ENCODE results near the gene COL25A1. TPM values are rescaled to one million over a fixed set of nuclear protein-coding genes. Genes with fewer than 3 reads are reported as not detected.

The COL25A1 gene
- total RNA-seq, 1 donor, result 0.10 TPM

DNA sequence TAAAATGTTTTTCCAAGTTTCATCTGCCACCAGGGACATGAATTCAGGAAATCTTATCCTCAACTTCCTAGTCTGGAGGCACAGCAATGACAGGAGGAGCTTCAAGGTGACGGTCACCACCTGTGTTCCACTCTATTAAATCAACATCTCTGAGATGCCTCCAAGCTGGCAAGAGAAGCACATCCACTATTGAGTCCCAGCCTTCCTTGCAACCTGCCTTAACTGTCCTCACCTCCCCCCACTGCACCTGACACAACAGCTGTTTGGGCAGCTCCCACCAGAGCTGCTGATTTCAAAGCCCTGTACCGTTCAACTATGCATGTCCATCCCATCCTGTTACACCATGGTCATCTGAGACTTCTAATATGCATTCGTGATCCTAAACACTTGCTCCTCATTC, 123.4 kb downstream of the COL25A1 start:
- Histone ChIP-seq H3K9me3 (ENCODE audit: low read depth, low read length) (no peaks in the 10 kb centered on the region), H3K27me3 (ENCODE audit: insufficient read depth, low read length) (no peaks in the 10 kb centered on the region), H3K4me3 (ENCODE audit: low read length) (no peak overlapping the region), H3K4me1 (ENCODE audit: insufficient read depth, low read length) (no peaks in the 10 kb centered on the region)

DNA sequence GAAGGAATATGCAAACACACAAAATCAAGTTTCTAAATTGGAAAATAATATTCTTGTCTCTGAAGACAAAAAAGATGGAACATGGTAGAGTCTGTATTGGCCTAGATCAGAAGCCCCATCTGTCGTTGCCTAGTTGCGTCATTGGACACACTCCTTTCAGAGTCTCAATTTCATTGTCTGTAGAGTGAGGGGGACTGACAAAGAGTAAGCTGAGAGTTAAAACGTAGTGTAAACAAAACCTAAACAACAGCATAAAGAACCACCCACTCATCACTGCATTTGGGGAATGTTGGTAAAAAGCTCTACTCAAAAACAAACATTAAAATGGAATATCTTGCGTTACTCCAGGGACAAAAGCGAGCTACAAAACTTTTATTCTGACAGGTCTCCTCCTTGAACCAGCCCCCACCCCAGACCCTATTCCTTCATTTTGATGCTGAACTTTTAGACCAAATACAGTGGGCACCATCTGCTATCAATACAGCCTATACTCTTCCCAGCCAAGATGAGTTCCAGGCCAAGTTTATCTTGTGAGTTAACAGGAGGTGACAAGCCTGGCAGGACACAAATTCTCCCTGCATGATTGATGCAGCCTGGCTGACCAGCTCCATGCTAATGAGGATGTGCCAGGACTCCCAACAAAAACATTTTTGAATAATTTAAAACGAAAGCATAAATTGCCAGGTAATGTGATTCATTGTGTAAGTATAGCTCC, 125.2 kb downstream of the COL25A1 start:
- Histone ChIP-seq H3K4me1 (ENCODE audit: insufficient read depth, low read length) (no peaks in the 10 kb centered on the region), H3K4me3 (ENCODE audit: low read length) (no peak overlapping the region), H3K27me3 (ENCODE audit: insufficient read depth, low read length) (no peaks in the 10 kb centered on the region), H3K9me3 (ENCODE audit: low read depth, low read length) (no peaks in the 10 kb centered on the region)

- no peak overlapping the region for H3K4me3 ChIP-seq (ENCODE audit: low read length)
- no peaks in the 10 kb centered on the region for H3K27me3 ChIP-seq (ENCODE audit: insufficient read depth, low read length)
- H3K9me3 ChIP-seq (ENCODE audit: low read depth, low read length), result no peaks in the 10 kb centered on the region
- no peaks in the 10 kb centered on the region for H3K4me1 ChIP-seq (ENCODE audit: insufficient read depth, low read length)
Measured at GRCh38 chr4:109174224-109174953, 128.1 kb downstream of the COL25A1 start.

- Histone ChIP-seq H3K9me3 (ENCODE audit: low read depth, low read length) (no peaks in the 10 kb centered on the region), H3K4me1 (ENCODE audit: insufficient read depth, low read length) (no peaks in the 10 kb centered on the region), H3K4me3 (ENCODE audit: low read length) (no peak overlapping the region), H3K27me3 (ENCODE audit: insufficient read depth, low read length) (no peaks in the 10 kb centered on the region)
Measured at GRCh38 chr4:109172301-109172700, 130.2 kb downstream of the COL25A1 start.

DNA sequence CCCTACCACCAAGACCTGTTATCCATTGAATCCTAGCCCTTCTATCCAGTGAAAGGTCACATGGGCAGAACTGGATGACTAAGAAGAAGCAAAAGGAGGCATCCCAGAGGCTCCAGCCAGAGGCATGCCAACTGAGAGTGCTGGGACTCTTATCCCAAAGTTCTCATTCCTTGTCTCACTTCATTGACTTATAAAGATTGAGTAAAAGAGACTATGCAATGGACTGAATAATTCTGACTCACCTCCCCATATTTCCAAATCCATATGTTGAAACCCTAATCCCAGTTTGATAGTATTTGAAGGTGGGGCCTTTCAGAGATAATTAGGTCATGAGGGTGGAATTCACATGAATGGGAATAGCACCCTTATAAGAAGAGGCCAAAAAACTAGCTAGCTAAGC, 131.4 kb downstream of the COL25A1 start:
- Histone ChIP-seq H3K27me3 (ENCODE audit: insufficient read depth, low read length) (no peaks in the 10 kb centered on the region), H3K9me3 (ENCODE audit: low read depth, low read length) (no peaks in the 10 kb centered on the region), H3K4me3 (ENCODE audit: low read length) (no peak overlapping the region), H3K4me1 (ENCODE audit: insufficient read depth, low read length) (no peaks in the 10 kb centered on the region)

DNA sequence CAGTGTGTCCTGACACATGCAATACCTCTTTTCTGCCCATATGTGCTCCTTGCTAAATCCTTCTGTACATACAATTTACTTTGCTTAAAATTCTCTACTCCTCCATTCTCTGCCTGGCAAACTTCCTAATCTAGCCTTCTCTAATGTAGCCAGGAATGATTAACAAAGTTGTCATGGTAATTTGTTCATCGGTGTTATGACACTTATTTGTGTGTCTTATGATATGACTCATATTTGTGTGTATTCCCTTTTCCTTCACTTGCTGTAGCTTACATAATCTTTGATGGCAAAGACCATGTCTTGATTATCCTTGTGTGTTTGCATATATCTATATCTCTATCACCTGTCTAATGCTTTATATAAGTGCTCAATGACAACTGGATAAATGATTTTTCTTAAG, 133.3 kb downstream of the COL25A1 start:
- Histone ChIP-seq H3K4me1 (ENCODE audit: insufficient read depth, low read length) (no peaks in the 10 kb centered on the region), H3K27me3 (ENCODE audit: insufficient read depth, low read length) (no peaks in the 10 kb centered on the region), H3K4me3 (ENCODE audit: low read length) (no peak overlapping the region), H3K9me3 (ENCODE audit: low read depth, low read length) (no peaks in the 10 kb centered on the region)

DNA sequence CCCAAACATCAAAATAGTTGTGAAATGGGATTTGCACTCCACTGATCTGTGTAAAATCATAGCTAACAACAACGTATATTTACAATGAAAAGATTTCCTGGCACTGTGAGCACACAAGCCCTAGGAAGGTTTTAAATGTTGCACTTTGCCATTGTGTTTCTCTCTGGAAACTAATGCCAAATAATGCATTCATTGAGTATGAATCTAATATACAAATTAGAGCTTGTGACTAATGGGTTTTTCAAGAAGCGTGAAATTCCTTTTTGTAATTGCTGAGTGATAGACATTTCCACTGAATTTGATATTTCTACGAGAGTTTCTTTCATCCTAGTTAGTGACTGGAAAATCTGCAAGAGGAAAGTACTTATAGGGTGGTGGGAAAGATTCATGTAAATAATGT, 135.9 kb downstream of the COL25A1 start:
- H3K9me3 ChIP-seq (ENCODE audit: low read depth, low read length), result no peaks in the 10 kb centered on the region
- H3K4me3 ChIP-seq (ENCODE audit: low read length), result no peak overlapping the region
- no peaks in the 10 kb centered on the region for H3K4me1 ChIP-seq (ENCODE audit: insufficient read depth, low read length)
- no peaks in the 10 kb centered on the region for H3K27me3 ChIP-seq (ENCODE audit: insufficient read depth, low read length)

- no peaks in the 10 kb centered on the region for H3K27me3 ChIP-seq (ENCODE audit: insufficient read depth, low read length)
- H3K4me3 ChIP-seq (ENCODE audit: low read length), result no peak overlapping the region
- H3K4me1 ChIP-seq (ENCODE audit: insufficient read depth, low read length), result no peaks in the 10 kb centered on the region
- no peaks in the 10 kb centered on the region for H3K9me3 ChIP-seq (ENCODE audit: low read depth, low read length)
Measured at GRCh38 chr4:109166126-109166525, 136.3 kb downstream of the COL25A1 start.

DNA sequence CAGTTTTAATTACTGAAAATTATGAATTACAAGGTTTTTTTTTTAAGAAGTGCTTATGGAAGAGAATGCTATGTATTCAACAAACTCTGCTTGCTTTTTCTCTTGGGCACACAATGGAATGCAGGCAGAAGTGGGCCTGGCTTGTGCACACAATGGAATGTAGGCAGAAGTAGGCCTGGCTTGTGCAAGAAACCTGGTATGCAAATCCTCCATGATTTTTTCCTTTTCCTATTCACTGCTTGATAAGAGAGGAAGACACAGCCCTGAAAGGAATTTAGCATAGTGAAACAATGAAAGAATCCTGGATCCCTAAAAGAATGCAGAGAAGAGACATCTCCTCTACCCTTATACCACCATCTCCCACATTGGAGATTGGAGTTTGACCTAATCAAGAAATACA, 138.4 kb downstream of the COL25A1 start:
- Histone ChIP-seq H3K4me1 (ENCODE audit: insufficient read depth, low read length) (no peaks in the 10 kb centered on the region), H3K9me3 (ENCODE audit: low read depth, low read length) (no peaks in the 10 kb centered on the region), H3K4me3 (ENCODE audit: low read length) (no peak overlapping the region), H3K27me3 (ENCODE audit: insufficient read depth, low read length) (no peaks in the 10 kb centered on the region)

- Histone ChIP-seq H3K27me3 (ENCODE audit: insufficient read depth, low read length) (no peaks in the 10 kb centered on the region), H3K4me1 (ENCODE audit: insufficient read depth, low read length) (no peaks in the 10 kb centered on the region), H3K9me3 (ENCODE audit: low read depth, low read length) (no peaks in the 10 kb centered on the region), H3K4me3 (ENCODE audit: low read length) (no peak overlapping the region)
Measured at GRCh38 chr4:109163493-109163892, 139.0 kb downstream of the COL25A1 start.

DNA sequence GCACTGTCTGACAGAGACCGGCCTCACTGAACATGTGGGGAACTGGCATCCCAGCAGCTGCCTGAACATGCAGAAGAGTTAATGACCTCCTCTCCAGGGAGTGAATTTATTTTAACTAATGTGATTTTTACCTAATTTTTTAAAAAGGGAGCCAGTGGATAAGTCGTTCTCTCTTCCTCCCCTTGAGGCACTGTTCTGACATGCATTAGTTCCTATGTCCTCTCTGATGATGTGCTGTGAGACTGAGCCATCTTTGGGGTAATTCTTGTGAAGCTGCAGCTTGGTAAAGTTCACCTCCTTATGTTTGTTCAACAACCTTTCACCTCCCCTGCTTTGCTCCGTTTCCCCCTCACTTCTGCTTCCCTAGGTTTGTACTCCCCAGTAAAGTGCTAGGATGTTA, 139.7 kb downstream of the COL25A1 start:
- no peak overlapping the region for H3K4me3 ChIP-seq (ENCODE audit: low read length)
- H3K4me1 ChIP-seq (ENCODE audit: insufficient read depth, low read length), result no peaks in the 10 kb centered on the region
- no peaks in the 10 kb centered on the region for H3K9me3 ChIP-seq (ENCODE audit: low read depth, low read length)
- H3K27me3 ChIP-seq (ENCODE audit: insufficient read depth, low read length), result no peaks in the 10 kb centered on the region

DNA sequence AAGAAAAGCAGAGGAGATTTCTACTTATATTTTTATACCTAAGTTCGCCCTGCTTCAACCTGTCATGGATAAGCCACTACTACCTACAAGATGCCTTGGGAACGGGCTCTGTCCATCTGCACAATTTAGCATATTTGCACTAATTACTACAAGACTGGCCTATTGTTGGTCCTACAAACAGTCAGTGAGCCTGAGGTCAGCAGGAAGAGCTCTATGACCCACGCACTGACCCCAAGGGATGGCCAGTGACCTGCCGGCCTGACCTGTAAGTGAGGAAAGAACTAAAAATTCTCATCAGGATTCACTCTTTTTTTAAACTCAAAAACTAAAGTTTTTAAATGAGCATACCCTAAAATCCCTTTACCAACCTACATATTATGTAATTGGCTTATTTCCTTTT, 142.0 kb downstream of the COL25A1 start:
- Histone ChIP-seq H3K4me1 (ENCODE audit: insufficient read depth, low read length) (no peaks in the 10 kb centered on the region), H3K9me3 (ENCODE audit: low read depth, low read length) (no peaks in the 10 kb centered on the region), H3K4me3 (ENCODE audit: low read length) (no peak overlapping the region), H3K27me3 (ENCODE audit: insufficient read depth, low read length) (no peaks in the 10 kb centered on the region)

- no peaks in the 10 kb centered on the region for H3K27me3 ChIP-seq (ENCODE audit: insufficient read depth, low read length)
- no peaks in the 10 kb centered on the region for H3K4me1 ChIP-seq (ENCODE audit: insufficient read depth, low read length)
- no peak overlapping the region for H3K4me3 ChIP-seq (ENCODE audit: low read length)
- no peaks in the 10 kb centered on the region for H3K9me3 ChIP-seq (ENCODE audit: low read depth, low read length)
Measured at GRCh38 chr4:109157696-109158095, 144.8 kb downstream of the COL25A1 start.

GRCh38 chr4:109157205-109157604, 145.3 kb downstream of the COL25A1 start:
- H3K27me3 ChIP-seq (ENCODE audit: insufficient read depth, low read length), result no peaks in the 10 kb centered on the region
- no peaks in the 10 kb centered on the region for H3K9me3 ChIP-seq (ENCODE audit: low read depth, low read length)
- no peak overlapping the region for H3K4me3 ChIP-seq (ENCODE audit: low read length)
- H3K4me1 ChIP-seq (ENCODE audit: insufficient read depth, low read length), result no peaks in the 10 kb centered on the region

- Histone ChIP-seq H3K4me3 (ENCODE audit: low read length) (no peak overlapping the region), H3K9me3 (ENCODE audit: low read depth, low read length) (no peaks in the 10 kb centered on the region), H3K4me1 (ENCODE audit: insufficient read depth, low read length) (no peaks in the 10 kb centered on the region), H3K27me3 (ENCODE audit: insufficient read depth, low read length) (no peaks in the 10 kb centered on the region)
Measured at GRCh38 chr4:109156356-109156755, 146.1 kb downstream of the COL25A1 start.
